Measurements from ENCODE around the gene NTN1. TPM values are rescaled to one million over a fixed set of nuclear protein-coding genes. Genes with fewer than 3 reads are reported as not detected.

The NTN1 gene
- total and polyA plus RNA-seq, 2 of the 13 experiments (the other 11 are each of a cell fraction or from before 2014, with no cell fraction given) = 0.04 to 0.05 TPM

GRCh38 chr17:9144502-9145249, 123.4 kb downstream of the NTN1 start:
- Histone ChIP-seq H3K4me1 (ENCODE audit: insufficient read depth, low read length) (no peaks in the 10 kb centered on the region; the same call in 1 of the 2 replicates), H3K4me2 (ENCODE audit: low read depth, low read length) (no peak overlapping the region), H3K9ac (ENCODE audit: insufficient read depth, low read depth, low read length) (no peak overlapping the region), H3K27ac (ENCODE audit: extremely low read length, insufficient read depth, low read length) (no peak overlapping the region), H3K9me3 (ENCODE audit: low read length) (no peaks in the 10 kb centered on the region), H4K20me1 (ENCODE audit: insufficient read depth, low read length) (no peaks in the 10 kb centered on the region), H3K79me2 (ENCODE audit: insufficient read depth, low read length) (no peaks in the 10 kb centered on the region), H3K36me3 (replicated peaks in 1 of 2; ENCODE audit: control insufficient read depth in 1 of 2, insufficient read depth in 2 of 2, low read length in 2 of 2) (no peaks in the 10 kb centered on the region), H3K27me3 (ENCODE audit: control insufficient read depth in 1 of 2, insufficient read depth in 2 of 2, low read length in 2 of 2) (peaks cover 17 to 85% of the 10 kb centered on the region in 2 experiments), H3K4me3 (replicated peaks in 1 of 3; ENCODE audit: insufficient read depth in 1 of 3, low read depth in 2 of 3, low read length in 3 of 3) (no peak overlapping the region), H2AFZ (ENCODE audit: low read length) (no peak overlapping the region)
- WGBS (ENCODE audit: low lambda C conversion rate) = 52% methylated on average over 19 of the region's 19 CpGs
- intact Hi-C loops (cut with micrococcal nuclease; ENCODE audit: unreplicated experiment) = no loop called here
- ChIA-PET POLR2A (no interaction called here), CTCF (ENCODE audit: low intra/inter-chr PET ratio, low total read pairs) (no interaction called here)
- DNase-seq (ENCODE audit: low spot score) (no peak), FAIRE-seq (no peak), ATAC-seq (no peak)
- BruUV-seq (replicated peaks) = no TSS peak
- in situ Hi-C loops (cut with HindIII; ENCODE audit: extremely low pct_ligation_motif_present, low pct_unique_long_range_greater_than_20kb) = no loop called here
- TF ChIP-seq TBX2 (CRISPR knock-in tag; IDR thresholded peaks at IDR 0.05; ENCODE audit: borderline replicate concordance) (no peak), TBP (CRISPR knock-in tag; IDR thresholded peaks at IDR 0.05) (no peak), ZNF800 (CRISPR knock-in tag; IDR thresholded peaks at IDR 0.05) (no peak), ZNF720 (CRISPR knock-in tag; IDR thresholded peaks at IDR 0.05) (no peak), ZNF816 (CRISPR knock-in tag; IDR thresholded peaks at IDR 0.05; ENCODE audit: borderline replicate concordance) (no peak), TRIM24 (CRISPR knock-in tag; IDR thresholded peaks at IDR 0.05) (no peak), ZNF260 (CRISPR knock-in tag; IDR thresholded peaks at IDR 0.05; ENCODE audit: borderline replicate concordance, low read depth) (no peak), MIER3 (CRISPR knock-in tag; IDR thresholded peaks at IDR 0.05; ENCODE audit: borderline replicate concordance) (no peak), ZNF230 (CRISPR knock-in tag; IDR thresholded peaks at IDR 0.05) (no peak)

All from HepG2 (cell line).